IPS-11a (cell line): ENCODE results near the gene KCNJ16.

Experiments used
- H3K4me3 ChIP-seq: one replicate; pipeline ENCODE4 v1.5.1; 2013; ENCODE audit warnings: low read depth, low read length, control low read depth

Gene KCNJ16

GRCh38 chr17:70067134-70067533, 7.9 kb upstream of the KCNJ16 start:
- H3K4me3 ChIP-seq, result no peak overlapping the region

- no peak overlapping the region for H3K4me3 ChIP-seq
Measured at GRCh38 chr17:70070305-70071027, 4.6 kb upstream of the KCNJ16 start.

- H3K4me3 ChIP-seq, result no peak overlapping the region
Measured at GRCh38 chr17:70071127-70071526, 3.9 kb upstream of the KCNJ16 start.

- H3K4me3 ChIP-seq, result no peak overlapping the region
Measured at GRCh38 chr17:70071620-70072019, 3.4 kb upstream of the KCNJ16 start.

- H3K4me3 ChIP-seq, result no peak overlapping the region
Measured at GRCh38 chr17:70072546-70073309, 2.3 kb upstream of the KCNJ16 start.

- no peak overlapping the region for H3K4me3 ChIP-seq
Measured at GRCh38 chr17:70073310-70073709, 1.7 kb upstream of the KCNJ16 start.

- no peak overlapping the region for H3K4me3 ChIP-seq
Measured at GRCh38 chr17:70073799-70074198, 1.2 kb upstream of the KCNJ16 start.

GRCh38 chr17:70074236-70074830, 692 bp upstream of the KCNJ16 start:
- no peak overlapping the region for H3K4me3 ChIP-seq

- H3K4me3 ChIP-seq, result no peak overlapping the region
Measured at GRCh38 chr17:70076189-70076588, 1.2 kb downstream of the KCNJ16 start.

- no peak overlapping the region for H3K4me3 ChIP-seq
Measured at GRCh38 chr17:70076831-70077230, 1.8 kb downstream of the KCNJ16 start.

GRCh38 chr17:70078549-70078948, 3.5 kb downstream of the KCNJ16 start:
- no peak overlapping the region for H3K4me3 ChIP-seq

- H3K4me3 ChIP-seq, result no peak overlapping the region
Measured at GRCh38 chr17:70078994-70079531, 4.0 kb downstream of the KCNJ16 start.

GRCh38 chr17:70080541-70081347, 5.7 kb downstream of the KCNJ16 start:
- H3K4me3 ChIP-seq, result no peak overlapping the region

- no peak overlapping the region for H3K4me3 ChIP-seq
Measured at GRCh38 chr17:70081885-70082284, 6.9 kb downstream of the KCNJ16 start.

- no peak overlapping the region for H3K4me3 ChIP-seq
Measured at GRCh38 chr17:70084476-70084875, 9.5 kb downstream of the KCNJ16 start.

- H3K4me3 ChIP-seq, result no peak overlapping the region
Measured at GRCh38 chr17:70086516-70086915, 11.5 kb downstream of the KCNJ16 start.

GRCh38 chr17:70089513-70090148, 14.6 kb downstream of the KCNJ16 start:
- no peak overlapping the region for H3K4me3 ChIP-seq

GRCh38 chr17:70091005-70091568, 16.1 kb downstream of the KCNJ16 start:
- H3K4me3 ChIP-seq, result no peak overlapping the region

- no peak overlapping the region for H3K4me3 ChIP-seq
Measured at GRCh38 chr17:70091696-70092095, 16.7 kb downstream of the KCNJ16 start.

GRCh38 chr17:70093163-70093562, 18.1 kb downstream of the KCNJ16 start:
- H3K4me3 ChIP-seq, result no peak overlapping the region
